GM21619 (cell line): Measurements from ENCODE around the gene AP3S2.
"Not testable (repeated sequence)": the region's sequence is repeated elsewhere in the genome, so short reads cannot be mapped to it uniquely, and the experiment has no call there.

ENCODE experiments used
- ATAC-seq: cut with Tn5 transposase; IDR thresholded peaks from one replicate; pipeline ENCODE4 v1.9.1; 2021; ENCODE audit not compliant: unreplicated experiment

The AP3S2 gene

DNA sequence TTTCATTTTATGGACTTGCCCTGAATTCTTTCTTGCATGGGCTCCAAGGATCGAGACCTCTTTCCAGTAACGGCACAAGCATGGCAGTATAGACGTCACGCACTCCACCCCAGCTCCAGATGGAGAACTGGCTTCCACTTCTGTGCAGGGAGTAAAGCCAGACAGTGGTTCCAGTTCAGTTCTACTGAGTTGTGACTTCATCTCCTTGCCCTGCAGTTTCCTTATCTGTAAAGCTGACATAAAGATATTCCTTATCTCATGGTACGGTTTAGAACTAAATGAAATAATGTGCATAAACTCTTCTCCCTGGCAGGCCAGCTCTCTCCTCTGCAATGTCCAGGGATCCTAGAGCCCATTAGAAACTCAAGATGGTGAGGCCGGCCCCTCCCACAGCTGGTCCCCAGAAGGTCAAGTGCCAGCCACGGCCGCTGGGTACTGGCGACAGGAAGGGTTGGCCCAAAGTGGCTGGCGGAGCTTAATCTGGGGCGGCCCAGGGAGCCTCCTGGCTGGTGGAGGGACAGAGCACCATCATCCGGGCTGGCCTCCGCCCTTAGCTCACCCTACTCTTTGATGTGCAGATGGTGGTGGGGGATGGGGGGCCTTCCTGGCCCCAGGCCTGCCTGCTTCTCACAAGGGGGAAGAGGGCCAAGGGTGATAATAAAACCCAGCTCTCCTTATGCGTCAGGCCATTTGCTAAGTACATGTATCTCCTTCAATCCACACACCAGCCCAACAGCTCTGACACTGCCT is 110.5 kb downstream of the AP3S2 start:
- ATAC-seq, result no peak

DNA sequence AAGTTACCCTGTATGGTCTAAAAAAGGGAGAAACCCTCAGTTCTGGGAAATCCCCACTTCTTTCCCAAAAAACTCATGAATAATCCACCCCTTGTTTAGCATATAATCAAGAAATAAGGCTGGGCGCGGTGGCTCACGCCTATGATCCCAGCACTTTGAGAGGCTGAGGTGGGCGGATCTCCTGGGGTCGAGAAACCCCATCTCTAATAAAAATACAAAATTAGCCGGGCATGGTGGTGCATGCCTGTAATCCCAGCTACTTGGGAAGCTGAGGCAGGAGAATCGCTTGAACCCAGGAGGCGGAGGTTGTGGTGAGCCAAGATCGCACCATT is 111.2 kb downstream of the AP3S2 start:
- ATAC-seq, result not testable (repeated sequence)

DNA sequence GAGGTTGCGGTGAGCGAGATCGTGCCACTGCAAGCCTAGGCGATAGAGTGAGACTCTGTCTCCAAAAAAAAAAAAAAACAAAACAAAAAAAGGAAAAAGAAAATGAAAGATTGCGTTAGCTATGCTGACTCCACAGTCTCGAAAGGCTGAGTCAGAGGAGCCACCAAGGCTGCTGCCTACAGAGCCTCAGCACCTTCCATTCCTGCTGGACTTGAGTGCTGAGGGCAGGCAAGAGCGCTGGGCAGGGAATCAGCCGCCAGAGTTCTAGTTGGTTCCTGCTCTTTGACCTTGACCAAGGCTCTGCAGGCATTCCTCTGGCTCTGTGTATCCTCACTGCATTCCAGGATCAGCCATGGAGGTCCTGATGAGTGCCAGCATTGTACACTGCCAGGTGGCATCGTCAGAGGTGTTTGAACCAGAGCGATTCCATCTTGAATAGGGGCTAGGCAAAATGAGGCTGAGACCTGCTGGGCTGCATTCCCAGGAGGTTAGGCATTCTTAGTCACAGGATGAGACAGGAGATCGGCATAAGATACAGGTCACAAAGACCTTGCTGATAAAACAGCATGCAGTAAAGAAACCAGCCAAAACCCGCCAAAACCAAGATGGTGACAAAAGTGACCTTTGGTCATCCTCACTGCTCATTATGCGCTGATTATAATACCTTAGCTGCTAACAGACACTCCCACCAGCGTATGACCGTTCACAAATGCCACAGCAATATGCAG is 111.7 kb downstream of the AP3S2 start:
- no peak for ATAC-seq

DNA sequence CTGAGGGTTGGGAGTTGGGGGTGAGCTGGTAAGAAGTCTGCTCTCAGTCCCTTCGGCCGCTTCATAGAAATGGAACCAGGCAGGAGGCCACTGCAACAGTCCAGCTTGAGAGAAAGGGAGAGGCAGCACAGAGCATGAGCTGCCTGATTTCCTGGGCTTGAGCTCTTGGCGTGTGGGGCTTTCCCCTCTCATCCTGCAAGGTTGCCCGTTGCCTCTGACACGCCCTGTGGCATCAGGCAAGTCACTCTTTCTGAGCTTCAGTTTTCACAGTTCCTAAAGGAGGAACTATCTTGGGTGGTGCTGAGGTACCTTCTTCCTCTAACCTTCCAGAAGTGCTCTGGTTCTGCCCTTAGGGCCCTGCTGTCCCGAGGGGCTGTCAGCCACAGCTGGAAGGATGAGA is 112.7 kb downstream of the AP3S2 start:
- ATAC-seq, result peak; percentile 38

DNA sequence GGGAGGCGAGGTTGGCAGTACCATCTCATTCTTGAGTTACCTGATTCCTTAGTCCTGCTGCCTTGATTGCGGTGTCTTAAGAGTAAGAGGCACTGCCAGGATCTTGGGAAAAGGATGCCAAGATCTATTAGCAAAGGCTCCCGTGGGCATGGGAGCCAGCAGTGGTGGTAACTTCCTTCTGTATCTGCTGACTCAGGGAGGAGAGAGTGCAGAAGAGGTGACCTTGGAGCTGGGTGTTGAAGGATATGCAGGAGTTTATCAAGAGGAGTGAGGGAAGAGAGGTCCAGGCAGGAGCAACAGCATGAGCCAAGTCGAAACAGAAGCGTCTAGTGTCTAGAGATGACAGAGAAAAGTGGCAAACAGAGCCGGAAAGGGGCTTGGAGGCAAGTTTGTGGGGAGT is 113.2 kb downstream of the AP3S2 start:
- no peak for ATAC-seq
